Measurements from ENCODE around the gene LIMS1. TPM values are rescaled to one million over a fixed set of nuclear protein-coding genes. Genes with fewer than 3 reads are reported as not detected.
"Not testable (repeated sequence)": the region's sequence is repeated elsewhere in the genome, so short reads cannot be mapped to it uniquely, and the experiment has no call there.

Gene LIMS1
- total RNA-seq, 1 experiment from 2014 or later = 58.1 TPM

DNA sequence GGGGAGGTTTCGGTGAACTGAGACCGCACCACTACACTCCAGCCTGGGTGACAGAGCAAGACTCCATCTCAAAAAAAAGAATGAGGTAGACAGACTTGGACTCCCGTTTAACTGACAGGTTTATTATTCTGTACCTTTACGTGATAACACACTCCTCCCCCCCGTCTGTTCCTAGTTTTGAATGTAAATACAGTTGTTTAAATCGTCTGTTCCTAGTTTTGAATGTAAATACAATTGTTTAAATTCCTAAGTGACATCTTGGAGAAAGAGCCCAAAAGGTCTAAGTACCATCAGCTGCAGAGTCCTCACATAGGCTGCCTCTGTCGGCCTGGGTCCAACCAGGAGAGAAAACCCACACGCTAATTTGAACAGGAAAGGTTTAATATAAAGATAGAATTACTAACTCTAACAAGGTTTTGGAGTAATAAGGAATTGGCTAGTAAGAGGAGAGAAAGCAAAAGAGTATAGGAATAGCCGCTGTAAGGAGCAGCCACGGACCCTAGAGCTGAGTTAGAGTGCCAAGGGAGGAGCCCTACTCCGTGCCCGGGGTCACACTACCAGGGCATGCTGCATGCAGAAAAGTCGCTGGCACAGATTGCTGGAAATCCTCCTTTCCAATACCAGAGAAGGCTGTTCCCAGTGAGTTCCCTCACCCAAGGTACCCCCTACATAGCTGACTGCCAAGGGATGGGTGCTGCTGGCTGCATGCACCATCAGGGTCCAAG, 101.5 kb downstream of the LIMS1 start:
- DNase-seq = no peak
- Histone ChIP-seq H3K36me3 (replicated peaks; ENCODE audit: control insufficient read depth, insufficient read depth, low read length) (no peaks in the 10 kb centered on the region), H3K4me3 (ENCODE audit: insufficient read depth, low read depth, low read length) (no peak overlapping the region), H3K27me3 (ENCODE audit: control insufficient read depth, insufficient read depth, low read length) (no peaks in the 10 kb centered on the region)

GRCh38 chr2:108637304-108637669, 103.0 kb downstream of the LIMS1 start:
- no peak for DNase-seq
- no peaks in the 10 kb centered on the region for H3K36me3 ChIP-seq (replicated peaks; ENCODE audit: control insufficient read depth, insufficient read depth, low read length)
- H3K4me3 ChIP-seq (ENCODE audit: insufficient read depth, low read depth, low read length) = no peak overlapping the region
- H3K27me3 ChIP-seq (ENCODE audit: control insufficient read depth, insufficient read depth, low read length) = no peaks in the 10 kb centered on the region

DNA sequence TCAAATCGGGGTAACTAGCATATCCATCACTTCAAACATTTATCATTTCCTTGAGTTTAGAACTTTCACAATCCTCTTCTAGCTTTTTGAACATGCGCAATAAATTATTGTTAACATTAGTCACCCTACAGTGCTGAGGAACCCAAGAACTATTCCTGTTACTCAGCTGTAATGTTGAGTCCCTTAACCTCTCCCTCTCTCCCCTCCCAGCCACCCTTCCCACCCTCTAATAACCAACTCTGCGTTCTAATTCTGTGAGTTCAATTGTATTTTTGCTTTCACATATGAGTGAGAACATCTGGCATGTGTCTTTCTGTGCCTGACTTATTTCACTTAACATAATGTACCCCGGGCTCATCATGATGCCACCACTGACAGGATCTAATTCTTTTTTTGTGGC, 106.5 kb downstream of the LIMS1 start:
- no peak overlapping the region for H3K4me3 ChIP-seq (ENCODE audit: insufficient read depth, low read depth, low read length)
- no peaks in the 10 kb centered on the region for H3K27me3 ChIP-seq (ENCODE audit: control insufficient read depth, insufficient read depth, low read length)
- no peaks in the 10 kb centered on the region for H3K36me3 ChIP-seq (replicated peaks; ENCODE audit: control insufficient read depth, insufficient read depth, low read length)
- no peak for DNase-seq

GRCh38 chr2:108641756-108642155, 107.5 kb downstream of the LIMS1 start:
- no peak for DNase-seq
- no peaks in the 10 kb centered on the region for H3K27me3 ChIP-seq (ENCODE audit: control insufficient read depth, insufficient read depth, low read length)
- no peak overlapping the region for H3K4me3 ChIP-seq (ENCODE audit: insufficient read depth, low read depth, low read length)
- H3K36me3 ChIP-seq (replicated peaks; ENCODE audit: control insufficient read depth, insufficient read depth, low read length) = no peaks in the 10 kb centered on the region

GRCh38 chr2:108643261-108643849, 109.1 kb downstream of the LIMS1 start:
- Histone ChIP-seq H3K4me3 (ENCODE audit: insufficient read depth, low read depth, low read length) (no peak overlapping the region), H3K36me3 (replicated peaks; ENCODE audit: control insufficient read depth, insufficient read depth, low read length) (no peaks in the 10 kb centered on the region), H3K27me3 (ENCODE audit: control insufficient read depth, insufficient read depth, low read length) (no peaks in the 10 kb centered on the region)
- DNase-seq = no peak

- not testable (repeated sequence) for DNase-seq; H3K4me3 ChIP-seq (ENCODE audit: insufficient read depth, low read depth, low read length); H3K36me3 ChIP-seq (replicated peaks; ENCODE audit: control insufficient read depth, insufficient read depth, low read length); H3K27me3 ChIP-seq (ENCODE audit: control insufficient read depth, insufficient read depth, low read length)
Measured at GRCh38 chr2:108643862-108644261, 109.6 kb downstream of the LIMS1 start.

GRCh38 chr2:108644446-108644845, 110.2 kb downstream of the LIMS1 start:
- H3K36me3 ChIP-seq (replicated peaks; ENCODE audit: control insufficient read depth, insufficient read depth, low read length); DNase-seq; H3K4me3 ChIP-seq (ENCODE audit: insufficient read depth, low read depth, low read length); H3K27me3 ChIP-seq (ENCODE audit: control insufficient read depth, insufficient read depth, low read length): not testable (repeated sequence)

GRCh38 chr2:108648796-108649195, 114.5 kb downstream of the LIMS1 start:
- H3K36me3 ChIP-seq (replicated peaks; ENCODE audit: control insufficient read depth, insufficient read depth, low read length); H3K27me3 ChIP-seq (ENCODE audit: control insufficient read depth, insufficient read depth, low read length); H3K4me3 ChIP-seq (ENCODE audit: insufficient read depth, low read depth, low read length); DNase-seq: not testable (repeated sequence)

GRCh38 chr2:108650465-108650864, 116.2 kb downstream of the LIMS1 start:
- H3K4me3 ChIP-seq (ENCODE audit: insufficient read depth, low read depth, low read length); H3K27me3 ChIP-seq (ENCODE audit: control insufficient read depth, insufficient read depth, low read length); H3K36me3 ChIP-seq (replicated peaks; ENCODE audit: control insufficient read depth, insufficient read depth, low read length); DNase-seq: not testable (repeated sequence)

DNA sequence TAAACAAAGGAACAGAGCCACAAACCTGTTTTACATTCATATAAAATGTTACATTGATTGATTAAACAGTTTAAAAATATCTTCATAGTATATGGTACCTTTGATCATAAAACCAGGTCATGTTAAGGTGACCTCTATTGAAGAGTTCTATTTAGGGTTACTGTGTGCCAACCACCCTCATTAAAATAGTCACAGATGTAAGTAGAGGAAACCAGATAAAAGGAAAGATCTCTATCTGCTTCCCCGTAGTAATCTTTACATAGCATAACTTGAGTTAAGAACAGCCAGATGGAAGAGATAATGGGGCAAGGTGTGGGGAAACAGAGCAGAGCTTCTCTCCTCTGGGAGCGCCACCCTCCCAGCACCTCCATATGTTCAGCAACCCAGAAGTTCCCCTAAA, 117.2 kb downstream of the LIMS1 start:
- H3K36me3 ChIP-seq (replicated peaks; ENCODE audit: control insufficient read depth, insufficient read depth, low read length); H3K27me3 ChIP-seq (ENCODE audit: control insufficient read depth, insufficient read depth, low read length); H3K4me3 ChIP-seq (ENCODE audit: insufficient read depth, low read depth, low read length); DNase-seq: not testable (repeated sequence)

DNA sequence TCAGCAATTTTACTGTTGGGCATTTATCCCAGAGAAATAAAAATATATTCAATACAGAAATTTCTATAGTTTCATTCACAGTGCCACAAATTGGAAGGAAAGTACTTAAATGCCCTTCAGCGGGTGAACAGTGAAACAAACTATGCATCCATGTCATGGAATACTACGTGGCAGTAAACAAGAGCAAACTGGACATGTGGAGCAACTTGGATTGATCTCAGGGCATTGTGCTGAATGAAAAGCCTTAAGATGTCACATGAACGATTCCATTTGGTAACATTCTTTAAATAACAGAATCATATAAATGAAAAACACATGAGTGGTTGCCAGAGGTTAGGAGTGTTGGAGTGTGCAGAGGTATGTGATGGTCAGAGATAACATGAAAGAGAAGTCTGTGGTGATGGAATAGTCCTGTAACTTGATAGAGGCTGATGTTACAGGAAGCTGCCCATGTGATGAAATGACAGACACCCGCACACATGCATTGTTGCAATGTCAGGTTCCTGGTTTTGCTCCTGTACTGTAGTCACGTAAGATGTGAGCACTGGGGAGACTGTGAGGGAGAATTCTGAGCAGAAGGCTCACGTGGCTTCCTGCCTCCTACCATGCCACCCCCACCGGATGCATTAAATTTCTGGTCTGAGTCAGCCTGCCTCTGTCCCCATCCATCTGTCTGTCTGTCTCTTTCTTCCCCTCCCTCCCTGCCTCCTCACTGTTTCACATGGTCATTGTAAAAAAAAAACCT, 118.1 kb downstream of the LIMS1 start:
- H3K36me3 ChIP-seq (replicated peaks; ENCODE audit: control insufficient read depth, insufficient read depth, low read length); DNase-seq; H3K4me3 ChIP-seq (ENCODE audit: insufficient read depth, low read depth, low read length); H3K27me3 ChIP-seq (ENCODE audit: control insufficient read depth, insufficient read depth, low read length): not testable (repeated sequence)

DNA sequence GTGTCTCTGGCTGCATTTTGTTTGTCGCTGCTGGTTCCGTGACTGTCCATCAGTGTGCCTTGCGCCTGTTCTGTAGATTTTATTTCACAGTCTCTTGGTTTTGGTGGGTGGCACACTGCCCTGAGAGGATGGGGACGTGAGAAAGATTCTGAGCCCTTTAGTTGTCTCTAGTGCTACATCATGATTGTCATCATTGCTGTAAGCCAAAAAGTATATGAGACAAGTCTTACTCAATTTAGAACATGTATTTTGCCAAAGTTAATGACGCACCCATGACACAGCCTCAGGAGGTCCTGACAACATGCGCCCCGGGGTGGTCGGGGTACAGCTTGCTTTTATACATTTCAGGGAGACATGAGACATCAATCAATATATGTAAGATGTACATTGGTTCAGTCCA, 119.2 kb downstream of the LIMS1 start:
- H3K27me3 ChIP-seq (ENCODE audit: control insufficient read depth, insufficient read depth, low read length); H3K36me3 ChIP-seq (replicated peaks; ENCODE audit: control insufficient read depth, insufficient read depth, low read length); H3K4me3 ChIP-seq (ENCODE audit: insufficient read depth, low read depth, low read length); DNase-seq: not testable (repeated sequence)

- DNase-seq; H3K4me3 ChIP-seq (ENCODE audit: insufficient read depth, low read depth, low read length); H3K27me3 ChIP-seq (ENCODE audit: control insufficient read depth, insufficient read depth, low read length); H3K36me3 ChIP-seq (replicated peaks; ENCODE audit: control insufficient read depth, insufficient read depth, low read length): not testable (repeated sequence)
Measured at GRCh38 chr2:108653849-108654248, 119.6 kb downstream of the LIMS1 start.

- not testable (repeated sequence) for DNase-seq; H3K4me3 ChIP-seq (ENCODE audit: insufficient read depth, low read depth, low read length)
Measured at GRCh38 chr2:108654521-108655125, 120.4 kb downstream of the LIMS1 start.

GRCh38 chr2:108655270-108655669, 121.0 kb downstream of the LIMS1 start:
- H3K27me3 ChIP-seq (ENCODE audit: control insufficient read depth, insufficient read depth, low read length); H3K36me3 ChIP-seq (replicated peaks; ENCODE audit: control insufficient read depth, insufficient read depth, low read length); DNase-seq; H3K4me3 ChIP-seq (ENCODE audit: insufficient read depth, low read depth, low read length): not testable (repeated sequence)

More at GRCh38 chr2:108654521-108655125, 120.4 kb downstream of the LIMS1 start:
- not testable (repeated sequence) for H3K27me3 ChIP-seq (ENCODE audit: control insufficient read depth, insufficient read depth, low read length); H3K36me3 ChIP-seq (replicated peaks; ENCODE audit: control insufficient read depth, insufficient read depth, low read length)
